HCT116 (cell line): ENCODE measurements around the gene DZIP3. TPM values are rescaled to one million over a fixed set of nuclear protein-coding genes. Genes with fewer than 3 reads are reported as not detected.

Experiments used
- ATAC-seq: fragments of 200-7000 bp; cut with Tn5 transposase; 2 replicates; pipeline ENCODE4 v1.9.1; 2020; ENCODE audit warnings: mild to moderate bottlenecking, moderate library complexity
- BruUV-seq: library from RNA; stranded (reverse); fragments of 400-500 nt; replicated peaks from 2 replicates; lab custom pipeline; 2021; lab: Mats Ljungman, UMichigan
- CTCF ChIA-PET: fragments of 300-600 bp; sonication (Branson Sonifier 250); formaldehyde crosslinking; loops from one replicate; lab custom pipeline; 2021; ENCODE audit warnings: antibody characterized with exemption; lab: Charles Lee
- POLR2A ChIA-PET: fragments of 300-600, 350-600 bp; sonication (Branson Sonifier 250); formaldehyde crosslinking; loops from one replicate; lab custom pipeline; 2021; ENCODE audit warnings: antibody characterized with exemption; lab: Charles Lee
- RAD21 ChIA-PET, 2 experiments: fragments of 300-600 bp; sonication (Branson Sonifier 250); formaldehyde crosslinking; loops; one replicate each; lab custom pipeline; 2023; ENCODE audit warnings: low total read pairs in 2 of 2; ENCODE audit not compliant: uncharacterized antibody in 2 of 2, unreplicated experiment in 2 of 2, low non-redundant PET in 1 of 2; lab: Charles Lee
- DNase-seq: peaks from one replicate; pipeline ENCODE4 v3.0.0-alpha.2; 2010; ENCODE audit warnings: low read depth, low spot score
- H2AFZ ChIP-seq: fragments of 200-600 bp; shearing (Covaris generic), sonication (generic); 2 replicates; pipeline ENCODE4 v1.6.1; 2017; ENCODE audit warnings: low read depth, mixed run types, mixed read lengths, antibody characterized with exemption, low read length; ENCODE audit not compliant: poor library complexity, severe bottlenecking
- H3K27ac ChIP-seq: 2 replicates; pipeline ENCODE4 v1.5.1; 2012; ENCODE audit warnings: low read depth, low read length
- H3K27me3 ChIP-seq: fragments of 200-600 bp; sonication (generic); 2 replicates; pipeline ENCODE4 v1.6.1; 2016; ENCODE audit warnings: mixed run types, low read length, mixed read lengths; ENCODE audit not compliant: insufficient read depth
- H3K36me3 ChIP-seq, 2 experiments: fragments of 200-500 bp in 1 of 2; fragments of 200-600 bp in 1 of 2; sonication (Bioruptor generic) in 1 of 2; sonication (generic) in 1 of 2; 2 replicates each; pipeline versions ENCODE4 v1.5.1 to v1.6.1; 2014 to 2016; ENCODE audit warnings: low read length in 2 of 2, inconsistent platforms in 1 of 2, mixed read lengths in 1 of 2, mixed run types in 1 of 2; ENCODE audit not compliant: insufficient read depth in 2 of 2, control insufficient read depth in 1 of 2
- H3K4me1 ChIP-seq, 2 experiments: fragments of 200-600 bp in 1 of 2; sonication (generic) in 1 of 2; 2 replicates each; pipeline versions ENCODE4 v1.5.1 to v1.6.1; 2012 to 2017; ENCODE audit warnings: low read length in 2 of 2, inconsistent platforms in 1 of 2, mild to moderate bottlenecking in 1 of 2, mixed read lengths in 1 of 2, mixed run types in 1 of 2, moderate library complexity in 1 of 2; ENCODE audit not compliant: insufficient read depth in 2 of 2, control insufficient read depth in 1 of 2
- H3K4me2 ChIP-seq: fragments of 200-600 bp; sonication (generic); 2 replicates; pipeline ENCODE4 v1.6.1; 2017; ENCODE audit warnings: mixed run types, low read length, mixed read lengths
- H3K4me3 ChIP-seq, 2 experiments: fragments of 200-600 bp in 1 of 2; sonication (generic) in 1 of 2; replicated peaks in 1 of 2; 2 replicates each; pipeline ENCODE4 v1.5.1; 2011 to 2016; ENCODE audit warnings: low read length in 2 of 2, control low read depth in 1 of 2, low read depth in 1 of 2, mild to moderate bottlenecking in 1 of 2, mixed read lengths in 1 of 2, mixed run types in 1 of 2
- H3K79me2 ChIP-seq: fragments of 200-600 bp; sonication (generic); 2 replicates; pipeline ENCODE4 v1.6.1; 2017; ENCODE audit warnings: mild to moderate bottlenecking, mixed run types, low read length, moderate library complexity, mixed read lengths; ENCODE audit not compliant: insufficient read depth
- H3K9ac ChIP-seq: fragments of 200-600 bp; sonication (generic); 2 replicates; pipeline ENCODE4 v1.6.1; 2016; ENCODE audit warnings: low read length, mixed read lengths
- H3K9me2 ChIP-seq: fragments of 200-600 bp; sonication (generic), shearing (Covaris generic); 2 replicates; pipeline ENCODE4 v1.6.1; 2017; ENCODE audit warnings: mixed run types, mild to moderate bottlenecking, moderate library complexity; ENCODE audit not compliant: insufficient read depth
- H3K9me3 ChIP-seq, 2 experiments: fragments of 200-500 bp in 1 of 2; fragments of 200-600 bp in 1 of 2; sonication (Bioruptor generic) in 1 of 2; sonication (generic) in 1 of 2; 2 replicates each; pipeline ENCODE4 v1.6.1; 2014 to 2017; ENCODE audit warnings: low read length in 2 of 2, mixed read lengths in 2 of 2, inconsistent platforms in 1 of 2, low read depth in 1 of 2, mild to moderate bottlenecking in 1 of 2, mixed run types in 1 of 2, moderate library complexity in 1 of 2; ENCODE audit not compliant: control insufficient read depth in 1 of 2, insufficient read depth in 1 of 2
- H4K20me1 ChIP-seq: fragments of 200-600 bp; sonication (generic), shearing (Covaris generic); 2 replicates; pipeline ENCODE4 v1.6.1; 2017; ENCODE audit warnings: mixed run types, mild to moderate bottlenecking, moderate library complexity; ENCODE audit not compliant: insufficient read depth
- ATF3 ChIP-seq: IDR thresholded peaks from 2 replicates; pipeline ENCODE4 v1.6.1; 2012
- CEBPB ChIP-seq: IDR thresholded peaks from 2 replicates; pipeline ENCODE4 v1.6.1; 2012; ENCODE audit warnings: low read depth
- CTCF ChIP-seq, 3 experiments: fragments of 200-600 bp in 1 of 3; sonication (generic) in 1 of 3; IDR thresholded peaks in 2 of 3; conservative IDR thresholded peaks in 1 of 3; 2 replicates each; pipeline ENCODE4 v1.5.1; 2012 to 2017; ENCODE audit warnings: low read depth in 2 of 3, low read length in 2 of 3, antibody characterized with exemption in 1 of 3, borderline replicate concordance in 1 of 3, control low read depth in 1 of 3, mild to moderate bottlenecking in 1 of 3, mixed read lengths in 1 of 3, mixed run types in 1 of 3, moderate library complexity in 1 of 3; ENCODE audit not compliant: insufficient read depth in 1 of 3
- ELF1 ChIP-seq: IDR thresholded peaks from 2 replicates; pipeline ENCODE4 v1.6.1; 2012; ENCODE audit warnings: low read depth, borderline replicate concordance
- POLR2A ChIP-seq: IDR thresholded peaks from 2 replicates; pipeline ENCODE4 v1.7.0; 2011; ENCODE audit warnings: borderline replicate concordance; ENCODE audit not compliant: insufficient read depth, insufficient read length; ENCODE audit errors: extremely low read depth
- POLR2AphosphoS5 ChIP-seq: IDR thresholded peaks from 2 replicates; pipeline ENCODE4 v1.6.1; 2011; ENCODE audit warnings: mild to moderate bottlenecking, low read depth, low read length, moderate library complexity
- RAD21 ChIP-seq: IDR thresholded peaks from 2 replicates; pipeline ENCODE4 v1.6.1; 2012; ENCODE audit warnings: low read depth, mild to moderate bottlenecking
- SIN3A ChIP-seq: IDR thresholded peaks from 2 replicates; pipeline ENCODE4 v1.6.1; 2012; ENCODE audit warnings: low read depth
- SP1 ChIP-seq: IDR thresholded peaks from 2 replicates; pipeline ENCODE4 v1.6.1; 2012; ENCODE audit warnings: low read depth
- TCF7L2 ChIP-seq: IDR thresholded peaks from 2 replicates; pipeline ENCODE4 v1.7.0; 2011; ENCODE audit warnings: borderline replicate concordance, inconsistent platforms; ENCODE audit not compliant: insufficient read depth, insufficient read length; ENCODE audit errors: extremely low read depth
- ZBTB33 ChIP-seq: IDR thresholded peaks from 2 replicates; pipeline ENCODE4 v1.6.1; 2011; ENCODE audit warnings: mild to moderate bottlenecking, low read length, moderate library complexity; ENCODE audit not compliant: insufficient replicate concordance; ENCODE audit errors: extremely low read depth
- ZNF274 ChIP-seq: fragments of 200-500 bp; sonication (Bioruptor generic); IDR thresholded peaks from 2 replicates; pipeline ENCODE4 v1.6.1; 2014; ENCODE audit warnings: mild to moderate bottlenecking, low read depth, low read length, inconsistent platforms
- intact Hi-C: fragments of 100-400 bp; cut with micrococcal nuclease; formaldehyde crosslinking; loops from 2 replicates; pipeline ENCODE4 v1.10.0; 2022
- total RNA-seq: library from RNA; stranded (reverse); gene quantifications from one replicate; pipeline ENCODE4 v1.2.1, GENCODE V29; 2021; ENCODE audit not compliant: unreplicated experiment

The DZIP3 gene
- total RNA-seq, 1 experiment from 2014 or later = 19.4 TPM

GRCh38 chr3:108620250-108620649, 30.7 kb downstream of the DZIP3 start:
- ChIA-PET RAD21 (no interaction called here), POLR2A (no interaction called here), CTCF (no interaction called here)
- no peak overlapping the region for H3K9ac ChIP-seq
- no peaks in the 10 kb centered on the region for H3K4me1 ChIP-seq
- no peaks in the 10 kb centered on the region for H3K79me2 ChIP-seq
- no peaks in the 10 kb centered on the region for H3K9me3 ChIP-seq
- no peaks in the 10 kb centered on the region for H3K27me3 ChIP-seq
- no peak overlapping the region for H3K27ac ChIP-seq
- no peaks in the 10 kb centered on the region for H4K20me1 ChIP-seq
- ATAC-seq = no peak
- H3K4me2 ChIP-seq = no peak overlapping the region
- BruUV-seq = no TSS peak
- no peak for DNase-seq
- intact Hi-C loops = no loop called here
- H3K36me3 ChIP-seq = no peaks in the 10 kb centered on the region
- no peak overlapping the region for H3K4me3 ChIP-seq
- H2AFZ ChIP-seq = no peak overlapping the region
- no peaks in the 10 kb centered on the region for H3K9me2 ChIP-seq
- TF ChIP-seq CEBPB (no peak), CTCF (IDR thresholded peaks at IDR 0.05 in 2 of 3, conservative IDR thresholded peaks at IDR 0.05 in 1 of 3; ENCODE audit: borderline replicate concordance in 1 of 3, insufficient read depth in 1 of 3, low read depth in 2 of 3, low read length in 2 of 3) (no peak), POLR2A (no peak), SP1 (no peak), RAD21 (no peak), ATF3 (no peak), ZBTB33 (no peak), ZNF274 (no peak), ELF1 (no peak), TCF7L2 (no peak), POLR2AphosphoS5 (no peak), SIN3A (no peak)
